RKO (cell line): ENCODE data around the gene GSG1L.
A peak's percentile ranks its signal among the peaks of the same experiment; 100 is the strongest.

Experiments used
- DNase-seq: peaks from one replicate; pipeline ENCODE4 v3.0.0-alpha.2; 2016; ENCODE audit warnings: low spot score

Gene GSG1L

DNA sequence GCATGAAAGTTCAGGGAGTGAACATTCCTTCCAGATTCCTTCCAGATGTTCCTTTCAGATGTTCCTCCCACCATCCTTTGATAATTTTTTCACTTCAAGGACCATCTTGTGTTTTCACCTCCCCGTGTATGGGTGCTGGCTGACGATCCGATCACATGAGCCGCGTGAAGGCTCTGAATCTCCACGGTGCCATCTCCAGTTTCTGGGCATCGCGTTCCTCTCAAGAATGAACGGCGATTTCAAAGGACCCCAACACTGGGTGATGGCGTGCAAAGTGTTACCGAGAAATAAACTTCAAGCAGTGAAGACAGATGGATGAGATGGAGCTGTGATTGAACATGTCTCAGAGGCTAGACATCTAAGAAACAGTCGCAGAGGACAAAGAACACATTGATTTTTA, 245.3 kb downstream of the GSG1L start:
- no peak for DNase-seq

DNA sequence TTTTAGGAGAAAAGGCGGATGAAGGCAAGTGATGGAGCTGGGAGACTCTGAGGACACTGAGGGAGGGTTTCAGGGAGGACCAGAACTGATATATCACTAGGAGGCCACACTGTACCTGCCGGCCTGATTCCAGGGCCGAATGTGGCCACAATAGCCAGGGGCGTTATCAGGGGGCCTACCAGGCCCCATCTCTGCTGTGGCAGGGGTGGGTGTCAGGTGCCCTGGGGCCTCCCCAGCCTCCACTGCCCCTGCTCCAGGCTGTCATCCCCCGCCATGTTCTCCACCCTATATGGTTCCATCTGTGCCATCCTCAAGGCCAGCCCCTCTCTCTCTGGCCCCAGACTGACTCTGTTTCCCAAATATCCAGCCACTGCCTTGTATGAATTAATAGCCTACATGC, 246.5 kb downstream of the GSG1L start:
- no peak for DNase-seq

- no peak for DNase-seq
Observed at GRCh38 chr16:27816561-27816960, 247.0 kb downstream of the GSG1L start.

GRCh38 chr16:27813591-27813990, 249.9 kb downstream of the GSG1L start:
- DNase-seq: no peak

- no peak for DNase-seq
Observed at GRCh38 chr16:27811881-27812280, 251.6 kb downstream of the GSG1L start.

- DNase-seq: no peak
Observed at GRCh38 chr16:27806986-27807385, 256.5 kb downstream of the GSG1L start.

GRCh38 chr16:27806388-27806787, 257.1 kb downstream of the GSG1L start:
- DNase-seq: no peak

DNA sequence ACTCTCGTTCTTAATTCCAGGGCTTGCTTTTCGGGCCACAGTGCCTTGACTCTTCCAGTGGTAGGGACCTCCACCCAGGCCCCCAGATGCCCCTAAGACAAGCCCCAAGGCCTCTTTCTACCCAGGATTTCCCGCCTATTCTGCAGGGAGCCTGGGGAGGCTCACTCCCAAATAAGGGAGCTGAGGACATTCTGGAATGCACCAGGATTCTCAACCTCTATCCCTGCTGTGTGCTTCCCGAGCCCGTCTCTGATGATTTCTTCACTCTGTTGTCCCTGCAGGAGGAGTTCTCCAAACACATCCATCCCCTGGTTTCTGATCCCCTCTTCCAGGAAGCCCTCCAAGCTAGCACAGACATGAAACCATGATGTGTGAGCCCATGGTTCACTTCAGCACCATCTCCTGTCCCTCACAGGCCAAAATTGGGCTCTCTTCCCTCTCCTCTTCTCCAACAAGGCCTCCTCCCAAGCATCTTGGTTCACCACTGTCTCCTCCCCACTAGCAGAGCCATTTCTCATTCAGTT, 257.6 kb downstream of the GSG1L start:
- no peak for DNase-seq

- DNase-seq: no peak
Observed at GRCh38 chr16:27803775-27804549, 259.6 kb downstream of the GSG1L start.

DNA sequence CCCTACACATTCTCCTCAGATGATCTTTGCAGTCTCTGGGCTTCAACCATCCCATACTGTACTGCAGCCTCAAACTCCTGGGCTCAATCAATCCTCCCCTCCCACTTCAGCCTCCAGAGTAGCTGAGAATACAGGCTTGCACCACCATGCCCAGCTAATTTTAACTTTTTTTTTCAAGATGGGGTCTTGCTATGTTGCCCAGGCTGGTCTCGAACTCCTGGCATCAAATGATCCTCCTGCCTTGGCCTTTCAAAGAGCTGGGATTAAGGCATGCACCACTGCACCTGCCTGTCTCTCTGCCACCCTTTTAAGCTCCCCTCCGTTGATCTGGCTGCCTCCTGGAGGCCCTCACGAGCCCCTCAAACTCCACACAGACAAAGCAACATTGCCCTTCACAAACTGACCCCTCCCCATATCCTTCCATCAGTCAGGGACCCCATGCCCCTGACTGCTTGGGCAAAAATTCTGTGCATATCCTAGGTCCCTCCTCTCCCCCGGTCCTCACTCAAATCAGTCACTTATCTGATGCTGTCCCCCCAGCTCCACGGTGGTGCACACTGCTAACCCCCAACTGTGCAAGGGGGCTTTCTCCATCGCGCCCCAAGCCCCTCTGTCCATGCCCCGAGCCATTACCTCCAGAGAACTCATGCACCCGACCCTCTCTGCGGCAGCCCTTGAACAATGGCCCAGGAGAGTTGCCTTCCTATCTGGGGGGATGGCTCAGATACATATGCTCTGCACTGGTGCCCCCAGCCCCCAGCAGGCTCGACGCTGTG, 260.7 kb downstream of the GSG1L start:
- no peak for DNase-seq

DNA sequence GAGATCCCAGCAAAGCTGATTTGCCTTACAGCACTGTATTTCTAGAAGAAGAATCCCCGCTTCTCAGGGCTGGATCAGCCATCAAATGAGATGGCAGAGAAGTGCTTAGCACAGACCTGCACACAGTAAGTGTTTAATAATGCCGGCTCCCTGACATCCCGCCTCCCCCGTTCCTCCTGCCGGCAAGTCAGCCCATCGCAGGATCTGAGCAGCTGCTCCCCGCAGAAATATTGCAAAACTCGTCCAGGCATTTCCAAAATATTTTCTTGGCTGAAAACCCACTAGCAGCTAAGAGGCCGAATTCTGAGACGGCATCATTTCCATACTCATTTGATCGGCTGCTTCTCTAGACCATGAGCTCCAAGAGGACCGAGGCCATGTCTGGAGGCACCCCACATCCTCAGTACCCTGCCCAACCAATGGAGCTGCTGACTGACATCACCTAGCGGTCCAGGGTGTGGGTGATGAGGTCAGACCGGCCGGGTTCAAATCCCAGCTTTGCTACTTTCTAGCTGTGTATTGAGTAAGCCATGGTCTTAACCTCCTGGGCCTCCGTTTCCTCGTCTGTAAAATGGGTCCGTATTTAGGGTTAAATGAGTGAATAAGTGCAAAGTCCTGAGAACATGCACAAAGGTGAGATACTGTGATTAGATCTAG, 262.1 kb downstream of the GSG1L start:
- no peak for DNase-seq

- DNase-seq: no peak
Observed at GRCh38 chr16:27800817-27801216, 262.7 kb downstream of the GSG1L start.

GRCh38 chr16:27799896-27800295, 263.6 kb downstream of the GSG1L start:
- no peak for DNase-seq

DNA sequence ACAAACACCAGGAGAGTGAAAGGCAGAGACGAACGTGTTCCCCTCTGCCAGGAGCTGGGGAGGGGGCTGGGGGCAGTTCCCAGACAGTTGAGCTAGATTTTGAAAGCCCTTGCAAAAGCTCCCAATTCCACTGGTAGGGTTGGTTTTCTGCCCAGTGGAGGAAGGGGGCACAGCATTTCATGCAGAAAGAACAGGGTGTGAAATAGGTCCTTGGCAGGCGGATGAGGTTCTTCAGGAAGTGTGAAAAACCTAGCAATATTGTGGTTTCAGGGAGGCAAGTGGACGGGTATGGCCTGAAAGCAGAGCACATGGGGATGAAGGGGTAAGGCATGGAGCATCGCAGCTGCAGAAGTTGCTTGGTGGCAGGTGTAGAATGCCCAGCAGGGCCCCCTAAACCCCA, 265.3 kb downstream of the GSG1L start:
- no peak for DNase-seq

DNA sequence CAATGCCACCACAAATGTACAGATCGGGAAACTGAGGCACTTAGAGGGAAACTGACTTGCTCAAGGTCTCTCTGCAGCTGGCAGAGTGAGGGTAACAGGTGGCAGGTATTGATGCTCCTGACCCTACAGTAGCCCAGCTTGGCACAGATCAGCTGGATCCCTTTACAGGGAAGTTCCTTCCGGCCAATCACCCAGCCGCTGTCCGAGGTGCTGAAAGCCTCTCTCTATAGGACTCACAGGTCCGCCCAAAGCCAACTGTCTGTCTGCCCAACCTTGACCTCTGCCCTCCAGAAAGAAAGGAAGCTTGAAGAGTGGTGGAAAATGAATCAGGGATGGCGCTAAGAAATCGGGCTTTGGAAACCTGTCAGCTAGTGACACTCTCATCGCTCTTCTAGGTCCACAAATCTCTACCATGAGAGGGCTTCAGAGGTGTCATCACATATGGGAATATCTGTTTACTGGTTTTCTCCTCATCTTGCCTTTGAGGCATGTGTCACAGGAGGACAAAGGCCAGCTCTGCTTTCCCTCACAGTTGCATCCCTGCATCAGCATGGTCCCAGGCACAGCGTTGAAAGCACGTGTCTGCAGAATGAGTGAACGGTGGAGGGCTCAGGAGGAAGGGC, 267.4 kb downstream of the GSG1L start:
- DNase-seq: peak; percentile 57

DNA sequence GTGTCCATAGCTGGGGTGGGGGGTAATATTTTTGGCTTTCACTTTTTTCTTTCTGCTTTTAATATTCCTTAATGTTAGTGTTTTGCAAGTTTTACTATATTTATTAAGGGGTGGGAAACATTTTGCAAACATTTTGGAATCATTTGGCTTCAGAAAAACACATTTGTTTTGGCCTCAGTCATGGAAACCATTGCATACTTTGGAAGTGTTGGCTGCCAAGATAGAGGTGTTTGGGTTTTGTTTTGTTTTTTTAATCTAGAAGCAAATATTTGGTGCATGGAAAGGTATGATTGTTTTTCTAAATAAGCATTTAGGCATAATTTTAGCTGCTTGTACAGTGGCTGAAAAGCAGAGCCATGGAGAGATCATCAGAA, 270.3 kb downstream of the GSG1L start:
- no peak for DNase-seq

GRCh38 chr16:27792486-27793248, 270.8 kb downstream of the GSG1L start:
- no peak for DNase-seq

DNA sequence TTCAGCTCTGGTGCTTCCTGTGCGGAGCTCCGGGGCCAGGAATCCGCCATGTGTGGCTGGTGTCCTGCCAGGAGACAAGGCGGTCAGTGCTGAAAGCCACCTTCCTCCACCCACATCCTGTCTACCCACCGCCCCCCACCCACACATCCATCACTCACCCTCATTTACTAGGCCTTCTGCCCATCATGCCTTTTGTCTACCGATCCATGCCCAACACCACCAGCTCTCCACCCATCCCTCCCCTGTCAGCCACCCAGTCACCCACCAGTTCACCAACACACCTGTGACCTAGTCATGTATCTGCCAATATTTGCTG, 272.2 kb downstream of the GSG1L start:
- no peak for DNase-seq

- no peak for DNase-seq
Observed at GRCh38 chr16:27790546-27791403, 272.7 kb downstream of the GSG1L start.

GRCh38 chr16:27789595-27790241, 273.8 kb downstream of the GSG1L start:
- DNase-seq: no peak
